Ishikawa (cell line): Measurements from ENCODE around the gene MED16.

Source experiments
- EP300 ChIP-seq: IDR thresholded peaks from 2 replicates; pipeline ENCODE4 v1.6.1; 2012; ENCODE audit warnings: borderline replicate concordance
- MAX ChIP-seq: IDR thresholded peaks from 2 replicates; pipeline ENCODE4 v1.6.1; 2012
- TCF12 ChIP-seq: IDR thresholded peaks from 2 replicates; pipeline ENCODE4 v1.6.1; 2012; ENCODE audit warnings: low read depth

- no peak for TF ChIP-seq TCF12
- no peak for TF ChIP-seq EP300
- TF ChIP-seq MAX: no peak
Observed at GRCh38 chr19:870963-871401, 22.0 kb downstream of the MED16 start.
